HG03558 (cell line): Measurements from ENCODE around the gene ARSA.
"Not testable (repeated sequence)": the region's sequence is repeated elsewhere in the genome, so short reads cannot be mapped to it uniquely, and the experiment has no call there.

Source experiments
- ATAC-seq: cut with Tn5 transposase; IDR thresholded peaks from one replicate; pipeline ENCODE4 v1.9.1; 2021; ENCODE audit warnings: moderate number of reproducible peaks; ENCODE audit not compliant: unreplicated experiment; ENCODE audit errors: extremely low read depth

The ARSA gene

DNA sequence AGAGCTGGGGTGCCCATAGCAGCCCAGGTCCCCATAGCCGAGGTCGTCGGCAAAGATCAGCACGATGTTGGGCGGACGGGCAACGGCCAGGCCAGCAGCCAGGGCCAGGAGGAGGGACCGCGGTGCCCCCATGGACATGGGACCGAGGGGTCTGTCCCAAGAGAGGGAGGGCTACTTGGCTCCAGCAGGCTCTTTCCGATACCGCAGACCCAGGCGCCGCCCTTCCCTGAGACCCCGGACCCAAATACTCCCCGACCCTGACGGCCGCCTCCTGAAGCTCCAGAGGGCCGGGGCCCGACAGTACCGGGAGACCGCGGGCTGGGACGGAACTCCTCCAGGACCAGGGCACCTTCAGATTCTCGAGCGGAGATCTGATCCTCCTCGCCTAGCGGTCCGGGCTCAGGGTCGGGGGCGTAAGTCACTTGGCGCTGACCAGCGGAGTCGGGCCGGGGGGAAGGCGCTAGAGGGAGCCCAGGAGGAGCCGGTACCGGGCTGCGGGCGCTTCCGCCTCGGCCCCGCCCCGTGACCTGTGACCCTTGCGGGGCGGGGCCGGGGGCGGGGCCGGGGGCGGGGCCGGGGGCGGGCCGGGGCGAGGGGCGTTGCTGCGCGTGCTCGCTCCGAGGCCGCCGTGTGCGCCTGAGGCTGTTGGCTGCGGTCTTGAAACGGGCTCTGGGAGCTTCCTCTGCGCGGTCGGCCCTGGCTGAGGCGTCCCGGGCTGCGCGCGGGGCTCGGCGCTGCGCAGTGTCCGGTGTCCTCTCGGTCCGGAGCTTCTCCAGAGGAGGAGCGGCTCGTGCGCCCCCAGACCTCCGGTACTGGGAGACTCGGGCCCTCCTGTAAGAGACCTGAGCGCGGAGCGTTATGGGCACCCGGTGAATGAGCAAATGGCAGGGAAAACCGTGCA, at the start of gene ARSA:
Gene ARSA, minus strand, starts transcription at position 511 of the 901 bp plus-strand sequence. Its CDS starts 373 bp downstream, at position 138.
- no peak for ATAC-seq

DNA sequence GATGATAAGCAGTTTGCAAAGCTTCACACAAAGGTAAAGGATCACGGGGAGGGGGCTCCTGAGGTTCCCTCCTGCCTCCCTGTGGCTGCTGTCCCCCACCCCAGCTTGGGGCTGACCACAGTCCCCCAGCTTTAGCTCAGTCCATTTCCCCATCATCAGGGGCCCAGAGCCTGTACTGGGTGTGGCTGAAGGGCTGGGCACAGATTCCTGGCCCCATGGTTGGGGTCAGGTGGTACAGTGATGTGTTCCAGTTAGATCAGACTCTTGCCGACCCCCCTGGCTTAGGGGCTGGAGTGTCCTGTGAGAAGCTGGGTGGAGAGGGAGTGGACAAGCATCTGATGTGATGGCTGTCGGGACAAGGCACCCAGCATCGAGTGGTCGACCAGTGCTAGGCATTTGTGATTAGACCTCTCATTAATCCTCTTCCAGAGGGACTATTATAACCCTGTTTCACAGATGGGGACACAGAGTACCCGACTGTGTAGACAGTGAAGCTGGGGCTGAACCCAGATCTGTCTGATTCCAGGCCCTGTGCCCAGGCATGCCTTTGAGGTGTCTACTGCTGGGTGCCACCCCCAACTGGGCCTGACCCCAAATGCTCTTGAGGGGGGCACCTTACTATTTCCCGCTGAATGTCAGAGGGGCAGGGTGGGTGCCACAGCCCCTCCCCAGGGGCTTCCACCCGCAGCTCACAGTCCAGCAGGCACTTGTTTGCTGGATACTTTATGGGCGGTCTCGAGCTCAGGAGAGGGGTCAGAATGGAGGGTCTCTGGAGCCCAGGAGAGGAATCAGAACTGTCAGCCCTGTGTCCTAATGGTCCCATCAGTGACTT, 48.9 kb upstream of the ARSA start:
- no peak for ATAC-seq

DNA sequence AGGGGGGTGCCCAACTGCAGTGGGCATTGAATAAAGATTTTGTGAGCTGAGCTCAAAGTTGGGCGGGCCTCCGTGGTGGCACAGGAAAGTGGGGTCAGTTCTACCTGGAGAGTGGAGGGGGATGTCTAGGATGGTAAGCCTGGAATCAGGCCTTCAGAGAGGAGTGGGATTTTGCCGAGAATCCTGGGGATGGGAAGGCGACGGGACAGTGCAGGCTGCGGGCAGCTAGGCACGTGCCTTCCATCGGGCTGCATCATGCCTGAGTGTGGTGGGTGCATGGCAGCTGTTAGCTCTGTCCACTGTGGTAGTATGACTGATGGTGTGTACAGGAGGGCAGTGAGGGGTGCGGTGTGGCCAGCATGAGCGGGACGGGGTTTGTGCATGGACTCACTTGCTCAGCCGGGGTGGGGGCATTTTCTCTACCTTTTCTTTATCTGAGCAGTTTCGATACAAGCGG, 48.3 kb upstream of the ARSA start:
- ATAC-seq = no peak

DNA sequence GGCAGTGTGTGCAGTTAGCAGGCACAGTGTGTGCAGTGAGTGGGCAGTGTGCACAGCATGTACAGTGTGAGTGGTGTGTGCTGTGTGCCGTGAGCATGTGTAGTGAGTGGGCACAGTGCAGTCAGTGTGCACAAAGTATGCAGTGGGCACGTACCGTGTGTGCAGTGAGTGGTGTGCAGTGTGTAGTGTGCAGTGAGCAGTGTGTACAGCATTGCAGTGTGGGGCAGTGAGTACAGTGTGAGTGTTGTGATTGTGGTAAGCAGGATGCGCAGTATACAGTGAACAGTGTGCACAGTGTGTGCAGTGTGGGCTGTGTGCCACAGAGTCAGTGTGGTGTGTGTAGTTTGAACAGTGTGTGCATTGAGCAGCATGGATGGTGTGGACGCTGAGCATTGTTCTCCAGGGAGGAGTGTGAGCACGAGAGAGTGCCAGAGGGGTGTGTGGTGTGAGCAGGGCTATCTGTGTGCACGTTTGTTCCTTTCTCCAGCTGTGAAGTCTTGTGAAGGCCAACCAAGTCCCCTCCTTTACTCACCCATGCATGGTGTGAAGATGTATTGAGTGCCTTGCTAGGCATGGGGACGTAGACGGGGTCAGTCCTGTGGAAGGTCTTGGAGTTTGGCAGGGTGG, 47.7 kb upstream of the ARSA start:
- ATAC-seq = no peak

DNA sequence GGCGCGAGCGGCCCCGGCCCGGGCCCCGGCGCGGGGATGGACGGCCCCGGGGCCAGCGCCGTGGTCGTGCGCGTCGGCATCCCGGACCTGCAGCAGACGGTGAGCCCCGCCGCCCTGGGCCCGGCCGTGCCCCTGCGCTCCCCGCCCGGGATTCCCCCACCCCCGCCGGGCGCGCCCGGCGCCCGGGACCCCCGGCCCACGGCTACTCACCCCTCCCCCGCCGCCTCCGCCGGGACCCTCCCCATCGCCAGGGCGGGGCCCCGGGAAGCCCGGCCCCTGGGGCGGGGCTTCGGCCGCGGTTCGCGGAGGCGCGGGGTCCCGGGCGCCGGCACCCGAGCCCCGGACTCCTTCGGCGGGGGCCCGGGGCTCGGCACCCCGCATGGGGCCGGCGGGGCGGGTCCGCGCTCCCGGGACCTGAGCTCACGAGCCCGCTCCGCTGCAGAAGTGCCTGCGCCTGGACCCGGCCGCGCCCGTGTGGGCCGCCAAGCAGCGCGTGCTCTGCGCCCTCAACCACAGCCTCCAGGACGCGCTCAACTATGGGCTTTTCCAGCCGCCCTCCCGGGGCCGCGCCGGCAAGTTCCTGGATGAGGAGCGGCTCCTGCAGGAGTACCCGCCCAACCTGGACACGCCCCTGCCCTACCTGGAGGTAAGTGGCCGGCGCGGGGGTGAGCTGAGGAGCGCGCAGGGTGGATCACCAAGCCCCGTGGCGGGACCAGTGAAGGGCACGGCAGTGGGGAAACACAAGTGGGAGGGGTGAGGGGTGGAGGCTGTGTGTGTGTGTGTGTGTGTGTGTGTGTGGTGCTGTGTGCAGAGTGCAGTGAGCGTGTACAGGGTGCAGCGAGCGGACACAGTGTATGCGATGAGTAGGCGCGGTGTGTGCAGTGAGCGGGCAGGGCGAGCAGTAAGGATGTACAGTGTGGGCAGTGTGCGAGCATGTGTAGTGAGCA, 46.9 kb upstream of the ARSA start:
- no peak for ATAC-seq

DNA sequence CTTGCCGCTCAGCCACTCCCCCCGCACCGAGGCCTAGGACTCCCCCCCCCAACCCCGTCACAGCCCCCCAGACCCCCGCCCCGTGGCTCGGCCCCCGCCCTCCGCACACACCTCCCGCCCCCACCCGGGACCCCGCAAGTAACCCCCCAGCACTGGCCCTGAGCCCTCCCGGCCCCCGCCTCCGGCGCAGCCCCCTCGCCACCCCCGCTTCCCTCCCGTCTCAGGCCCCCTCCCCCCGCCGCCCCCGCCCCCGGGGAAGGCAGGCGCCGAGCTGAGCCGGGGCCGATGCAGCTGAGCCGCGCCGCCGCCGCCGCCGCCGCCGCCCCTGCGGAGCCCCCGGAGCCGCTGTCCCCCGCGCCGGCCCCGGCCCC, 46.2 kb upstream of the ARSA start:
- no peak for ATAC-seq

DNA sequence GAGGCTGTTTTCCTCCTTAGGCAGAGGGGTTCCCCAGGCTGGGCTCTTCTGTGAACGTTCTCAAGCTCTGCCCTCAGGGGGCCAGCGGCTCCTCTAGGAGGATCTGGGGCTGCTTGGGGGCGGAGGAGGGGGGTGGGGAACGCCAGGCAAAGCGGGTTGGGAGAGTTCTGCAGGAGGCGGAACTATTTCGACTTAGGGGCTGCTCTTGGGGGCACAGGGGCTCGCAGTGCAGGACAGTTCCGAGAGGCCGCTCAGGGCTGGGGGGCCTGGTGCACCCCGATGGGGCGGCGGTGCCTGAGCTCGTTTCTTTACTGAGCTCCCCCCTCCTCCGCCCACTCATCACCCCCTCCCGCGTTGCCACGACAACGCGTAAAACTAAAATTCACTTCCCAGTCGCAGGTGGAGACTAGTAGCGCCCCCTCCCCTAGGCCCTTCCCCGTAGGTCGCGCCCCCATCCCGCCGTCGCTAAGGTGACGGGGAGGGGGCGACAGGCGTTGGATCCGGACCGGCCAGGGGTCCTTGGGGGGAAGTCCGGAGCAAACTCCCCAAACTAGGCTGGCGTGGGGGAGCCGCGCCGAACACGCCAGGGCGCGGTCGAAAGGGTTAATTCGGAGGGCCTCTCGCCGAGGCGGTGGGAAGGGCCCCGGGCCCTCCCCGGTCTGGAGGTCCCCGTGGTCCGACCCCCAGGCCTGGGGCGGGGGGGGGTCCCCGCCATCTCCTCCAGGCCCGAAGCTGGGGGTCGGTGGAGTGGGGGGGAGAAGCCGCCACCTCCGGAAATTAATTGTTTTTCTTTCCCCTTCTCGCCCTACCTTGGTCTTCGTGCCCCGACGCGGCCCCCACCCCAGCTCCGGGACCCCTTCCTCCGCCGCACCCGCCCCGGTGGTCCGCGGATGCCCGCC, 45.5 kb upstream of the ARSA start:
- ATAC-seq = no peak

DNA sequence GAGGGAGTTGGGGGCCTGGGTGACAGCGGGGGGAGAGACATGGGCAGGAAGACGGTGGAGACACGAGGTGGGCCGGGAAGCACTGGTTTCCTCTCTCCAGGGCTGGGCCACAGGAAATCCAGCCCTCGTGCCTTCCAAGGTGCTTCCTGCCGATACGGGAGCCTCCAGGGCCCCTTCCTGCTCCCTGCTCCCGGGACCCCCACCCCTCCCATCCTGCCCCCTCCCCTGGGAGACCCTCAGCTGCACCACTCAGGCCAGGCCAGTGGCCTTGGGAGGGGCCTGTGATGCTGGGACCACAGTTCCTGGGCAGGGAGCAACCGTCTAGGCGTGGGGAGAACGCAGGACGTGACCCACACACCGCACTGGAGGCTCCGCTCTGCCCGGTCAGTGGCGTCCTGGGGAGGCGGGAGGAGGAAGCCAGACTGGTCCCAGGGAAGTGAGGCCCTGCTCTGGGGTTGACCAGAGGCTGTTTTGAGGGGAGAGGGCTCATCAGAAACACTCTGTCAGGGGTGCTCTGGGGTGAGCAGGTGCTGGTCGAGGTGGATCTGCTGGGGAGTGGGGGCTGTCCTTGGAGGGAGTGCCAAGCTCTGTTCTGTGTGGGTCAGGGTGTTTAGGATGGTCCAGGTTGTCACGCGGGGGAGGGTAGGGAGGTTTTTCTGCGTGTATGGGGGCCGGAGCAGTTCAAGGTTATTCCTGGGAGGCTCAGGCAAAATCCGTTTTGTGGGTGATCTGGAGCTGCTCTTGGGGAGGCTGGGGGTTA, 44.7 kb upstream of the ARSA start, which contains the start of gene SHANK3:
Gene SHANK3, plus strand, starts transcription at position 353 of the 760 bp plus-strand sequence.
- no peak for ATAC-seq

DNA sequence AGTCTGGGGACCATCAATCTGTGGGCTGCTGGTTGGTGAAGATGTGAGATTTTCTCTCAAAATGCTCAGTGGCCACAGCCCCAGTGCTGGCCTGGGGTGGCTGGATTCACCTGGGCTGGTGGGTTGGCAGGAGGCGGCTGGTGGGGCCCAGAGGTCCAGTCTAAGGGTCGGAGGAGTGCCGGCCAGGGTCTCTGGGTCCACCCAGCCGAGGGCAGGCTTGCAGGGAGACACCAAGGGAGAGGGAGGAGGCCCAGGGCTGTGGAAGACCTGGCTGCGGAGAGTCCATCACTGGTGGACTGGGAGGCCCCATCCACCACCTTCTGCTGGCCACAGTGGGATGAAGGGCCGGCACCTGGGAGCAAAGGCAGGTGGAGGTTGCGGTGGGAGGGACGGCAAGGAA, 44.1 kb upstream of the ARSA start:
- no peak for ATAC-seq

DNA sequence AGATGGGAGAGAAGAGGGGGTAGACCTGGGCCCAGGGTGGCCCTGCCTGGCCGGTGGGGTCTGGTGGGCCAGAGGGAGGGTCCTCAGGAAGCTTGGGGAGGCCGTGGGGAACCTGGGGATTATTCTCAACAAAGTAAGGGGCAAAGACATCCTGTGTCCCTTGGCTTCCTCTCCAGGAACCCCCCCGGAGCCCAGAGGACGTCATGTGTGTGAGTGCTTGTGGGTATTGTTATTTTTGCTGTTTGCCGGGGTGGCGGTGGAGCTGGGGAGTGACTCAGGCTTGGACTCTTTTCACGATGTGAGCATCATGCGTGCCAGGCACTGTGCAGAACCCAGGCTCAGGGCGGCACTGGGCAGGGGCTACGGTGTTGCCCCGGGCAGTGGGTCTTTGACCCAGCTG, 43.7 kb upstream of the ARSA start:
- ATAC-seq = no peak

DNA sequence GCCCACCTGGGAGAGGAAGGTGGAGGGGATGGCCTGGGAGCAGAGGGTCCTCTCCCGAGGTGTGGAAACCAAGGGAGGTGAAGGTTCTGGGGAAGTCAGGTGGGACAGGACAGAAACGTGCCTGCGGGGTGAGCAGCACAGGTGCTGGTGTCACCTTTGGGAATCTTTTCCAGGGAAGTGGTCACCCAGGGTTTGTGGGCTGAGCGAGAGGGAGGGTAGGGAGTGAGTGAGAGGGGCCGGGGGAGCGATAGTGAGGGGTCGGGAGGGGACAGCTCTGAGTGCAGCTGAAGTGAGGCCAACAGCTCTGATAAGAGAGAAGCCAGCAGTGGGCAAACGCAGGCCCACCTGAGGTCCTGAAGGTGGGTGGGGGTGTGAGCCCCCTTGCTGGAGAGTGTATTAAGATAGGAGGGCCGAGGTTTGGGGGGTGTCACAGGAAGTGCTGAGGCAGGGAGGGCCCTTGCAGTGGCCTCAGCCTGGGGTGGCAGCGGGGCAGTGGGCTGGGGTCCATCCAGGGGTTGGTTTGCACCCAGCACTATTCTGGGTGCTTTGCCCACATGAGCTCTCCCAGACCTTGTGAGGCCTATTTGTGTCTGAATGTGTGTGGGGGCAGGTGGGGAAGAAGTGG, 43.1 kb upstream of the ARSA start:
- no peak for ATAC-seq

DNA sequence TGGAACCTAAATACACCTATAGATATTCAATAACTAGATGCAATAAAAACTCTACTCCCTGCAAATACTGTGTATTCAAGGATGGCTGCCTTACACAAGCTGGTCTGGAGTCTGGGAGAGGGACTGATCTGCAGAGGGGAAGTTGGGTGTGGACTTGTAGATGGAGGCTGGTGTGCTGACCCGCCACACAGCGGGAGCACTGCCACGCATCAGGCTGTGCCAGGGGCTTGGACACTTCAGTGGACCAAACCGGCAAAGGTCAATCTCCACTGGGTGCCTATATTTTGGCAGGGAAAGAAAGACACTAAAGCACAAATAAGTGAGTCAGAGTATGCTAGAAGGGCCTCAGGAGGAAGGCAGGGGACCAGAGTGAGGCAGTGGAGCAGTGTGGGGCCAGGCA, 42.6 kb upstream of the ARSA start:
- ATAC-seq = no peak

DNA sequence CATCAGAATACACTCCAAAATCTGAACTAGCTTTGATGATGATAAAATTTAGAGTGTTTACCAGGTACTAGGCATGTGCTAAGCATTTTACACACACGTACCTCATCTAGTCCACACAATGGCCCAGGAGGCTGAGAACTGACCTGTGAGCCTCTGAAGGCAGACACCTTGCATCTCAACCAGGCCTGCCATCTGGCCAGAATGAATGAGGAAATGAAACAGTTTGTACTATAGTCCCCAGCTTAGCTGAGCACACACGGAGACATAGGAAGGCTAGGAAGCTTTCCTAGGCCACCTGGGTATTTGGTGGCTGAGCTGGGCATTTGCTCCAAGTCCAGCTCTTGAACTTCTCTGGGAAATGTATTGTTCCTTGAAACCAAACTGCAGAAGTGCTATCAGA, 37.8 kb upstream of the ARSA start:
- no peak for ATAC-seq

DNA sequence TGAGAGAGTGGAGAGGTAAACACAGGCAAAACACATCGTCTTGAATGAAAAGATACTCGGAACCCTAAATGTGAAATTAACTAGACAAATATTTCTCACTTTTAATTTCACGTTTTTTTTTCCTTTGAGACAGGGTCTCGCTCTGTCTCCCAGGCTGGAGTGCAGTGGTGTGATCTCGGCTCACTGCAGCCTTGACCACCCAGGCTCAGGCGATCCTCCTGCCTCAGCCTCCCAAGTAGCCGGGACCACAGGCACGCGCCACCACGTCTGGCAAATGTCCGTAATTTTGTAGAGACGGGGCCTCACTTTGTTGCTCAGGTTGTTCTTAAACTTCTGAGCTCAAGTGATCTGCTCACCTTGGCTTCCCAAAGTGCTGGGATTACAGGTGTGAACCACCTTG, 37.3 kb upstream of the ARSA start:
- ATAC-seq = no peak

DNA sequence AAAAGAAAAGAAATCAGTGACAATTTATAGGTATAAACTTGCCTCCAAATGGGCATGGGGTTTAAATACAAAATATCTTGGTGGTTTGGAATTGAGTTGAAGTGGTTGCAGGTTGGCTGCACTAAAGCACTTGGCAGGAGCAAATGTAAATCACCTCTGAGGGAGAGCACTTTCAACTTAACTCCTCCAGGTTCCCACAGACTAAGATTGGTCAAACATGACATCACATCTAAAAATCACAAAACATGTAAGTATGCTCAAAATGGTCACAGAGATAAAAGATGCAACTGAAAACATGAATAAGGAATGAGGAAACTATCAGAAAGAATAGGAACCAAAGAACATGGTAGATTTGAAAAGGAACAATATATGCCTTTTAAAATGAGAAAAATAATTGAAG, 32.4 kb upstream of the ARSA start:
- ATAC-seq = no peak

DNA sequence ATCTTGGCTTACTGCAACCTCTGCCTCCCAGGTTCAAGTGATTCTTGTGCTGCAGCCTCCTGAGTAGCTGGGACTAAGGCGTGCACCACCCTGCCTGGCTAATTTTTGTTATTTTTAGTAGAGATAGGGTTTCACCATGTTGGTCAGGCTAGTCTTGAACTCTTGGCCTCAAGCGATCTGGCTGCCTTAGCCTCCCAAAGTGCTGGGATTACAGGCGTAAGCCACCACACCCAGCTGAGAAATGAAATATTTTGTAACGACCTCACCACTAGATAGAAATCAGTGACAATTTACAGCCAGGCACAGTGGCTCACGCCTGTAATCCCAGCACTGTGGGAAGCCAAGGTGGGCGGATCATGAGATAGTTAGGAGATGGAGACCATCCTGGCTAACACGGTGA, 31.8 kb upstream of the ARSA start:
- not testable (repeated sequence) for ATAC-seq

DNA sequence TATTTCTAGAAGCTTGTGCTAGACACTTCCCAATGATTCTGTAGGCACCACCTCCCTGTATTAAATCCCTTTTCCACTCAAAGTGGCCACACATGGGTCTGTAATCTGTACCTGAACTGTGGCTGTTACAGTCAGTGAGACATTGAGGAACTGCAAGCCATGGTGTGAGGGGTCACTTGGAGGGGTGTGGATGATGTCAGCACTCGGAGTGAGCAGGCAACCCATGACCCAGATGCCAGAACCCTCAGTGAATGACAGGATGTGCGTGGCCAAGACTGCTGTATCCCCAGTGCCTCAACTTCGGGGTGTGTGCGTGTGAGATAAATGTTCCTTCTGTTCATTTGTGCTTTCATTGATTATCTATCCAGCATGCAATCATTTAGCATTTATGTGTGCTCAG, 30.0 kb upstream of the ARSA start:
- no peak for ATAC-seq
